IMR-90 (cell line): Measurements from ENCODE around the gene GCC1. TPM values are rescaled to one million over a fixed set of nuclear protein-coding genes. Genes with fewer than 3 reads are reported as not detected.

Experiments
- ATAC-seq: fragments of 200-7000 bp; cut with Tn5 transposase; 2 replicates; pipeline ENCODE4 v1.9.1; 2020; ENCODE audit warnings: low read depth, mild to moderate bottlenecking, moderate library complexity
- BruUV-seq: library from RNA; stranded (reverse); fragments of 400-500 nt; replicated peaks from 2 replicates; lab custom pipeline; 2021; lab: Mats Ljungman, UMichigan
- CTCF ChIA-PET: fragments of 300-600 bp; formaldehyde crosslinking; extraction: SDS; loops from one replicate; lab custom pipeline; 2021; ENCODE audit warnings: antibody characterized with exemption; lab: Yijun Ruan, JAX
- POLR2A ChIA-PET: fragments of 300-600 bp; sonication (Branson Sonifier 250); formaldehyde crosslinking; loops from one replicate; lab custom pipeline; 2022; ENCODE audit warnings: antibody characterized with exemption; ENCODE audit not compliant: unreplicated experiment; lab: Charles Lee
- DNase-seq: peaks from one replicate; pipeline ENCODE4 v3.0.0; 2013
- H2AFZ ChIP-seq: replicated peaks from 2 replicates; pipeline ENCODE3; 2013; ENCODE audit warnings: low read length, mild to moderate bottlenecking; ENCODE audit not compliant: poor library complexity
- H2AK5ac ChIP-seq: 2 replicates; pipeline ENCODE4 v1.6.1; 2013; ENCODE audit warnings: low read depth, low read length, inconsistent platforms
- H2AK9ac ChIP-seq: replicated peaks from 2 replicates; pipeline ENCODE3; 2013; ENCODE audit warnings: mild to moderate bottlenecking, low read depth, low read length, moderate library complexity; ENCODE audit not compliant: poor library complexity
- H2BK120ac ChIP-seq: 2 replicates; pipeline ENCODE4 v1.6.1; 2013; ENCODE audit warnings: low read depth, low read length, inconsistent platforms
- H2BK15ac ChIP-seq: 3 replicates; pipeline ENCODE4 v1.6.1; 2013; ENCODE audit warnings: low read depth, low read length, inconsistent platforms
- H2BK20ac ChIP-seq: 2 replicates; pipeline ENCODE4 v1.6.1; 2013; ENCODE audit warnings: low read depth, mild to moderate bottlenecking, inconsistent platforms, low read length, moderate library complexity
- H2BK5ac ChIP-seq: 2 replicates; pipeline ENCODE4 v1.6.1; 2013; ENCODE audit warnings: mild to moderate bottlenecking, low read depth, low read length, inconsistent platforms; ENCODE audit not compliant: poor library complexity, severe bottlenecking
- H3K14ac ChIP-seq: replicated peaks from 2 replicates; pipeline ENCODE4 v1.6.1; 2013; ENCODE audit warnings: low read depth, low read length, inconsistent platforms
- H3K18ac ChIP-seq: 2 replicates; pipeline ENCODE4 v1.6.1; 2013; ENCODE audit warnings: low read depth, low read length, control low read depth
- H3K23ac ChIP-seq: 2 replicates; pipeline ENCODE4 v1.6.1; 2013; ENCODE audit warnings: low read depth, low read length, inconsistent platforms
- H3K27ac ChIP-seq: 2 replicates; pipeline ENCODE4 v1.5.1; 2013; ENCODE audit warnings: mild to moderate bottlenecking, control low read depth, low read length; ENCODE audit not compliant: insufficient read depth
- H3K27me3 ChIP-seq: 2 replicates; pipeline ENCODE4 v1.6.1; 2013; ENCODE audit warnings: low read length; ENCODE audit not compliant: control insufficient read depth, insufficient read depth
- H3K36me3 ChIP-seq: 2 replicates; pipeline ENCODE4 v1.6.1; 2013; ENCODE audit warnings: low read length, mixed read lengths; ENCODE audit not compliant: control insufficient read depth, insufficient read depth
- H3K4ac ChIP-seq: 2 replicates; pipeline ENCODE4 v1.6.1; 2013; ENCODE audit warnings: low read depth, low read length, inconsistent platforms
- H3K4me1 ChIP-seq: 2 replicates; pipeline ENCODE4 v1.6.1; 2013; ENCODE audit warnings: low read length, mixed read lengths; ENCODE audit not compliant: control insufficient read depth, insufficient read depth
- H3K4me2 ChIP-seq: 2 replicates; pipeline ENCODE4 v1.6.1; 2013; ENCODE audit warnings: low read depth, mild to moderate bottlenecking, control low read depth, low read length, moderate library complexity
- H3K4me3 ChIP-seq: 2 replicates; pipeline ENCODE4 v1.5.1; 2013; ENCODE audit warnings: low read depth, mild to moderate bottlenecking, control low read depth, low read length, moderate library complexity; ENCODE audit not compliant: insufficient read depth
- H3K56ac ChIP-seq: 2 replicates; pipeline ENCODE4 v1.6.1; 2013; ENCODE audit warnings: low read length, inconsistent platforms; ENCODE audit not compliant: insufficient read depth; ENCODE audit errors: extremely low read depth
- H3K79me1 ChIP-seq, 2 experiments: 2 replicates each; pipeline ENCODE4 v1.6.1; 2013; ENCODE audit warnings: low read length in 2 of 2, inconsistent platforms in 1 of 2, low read depth in 1 of 2
- H3K9ac ChIP-seq: 2 replicates; pipeline ENCODE4 v1.6.1; 2013; ENCODE audit warnings: low read depth, low read length, control low read depth
- H3K9me1 ChIP-seq: 2 replicates; pipeline ENCODE4 v1.6.1; 2013; ENCODE audit warnings: low read length, inconsistent platforms; ENCODE audit not compliant: insufficient read depth
- H3K9me3 ChIP-seq: 2 replicates; pipeline ENCODE4 v1.6.1; 2013; ENCODE audit warnings: low read length; ENCODE audit not compliant: control insufficient read depth, insufficient read depth
- H4K20me1 ChIP-seq: 2 replicates; pipeline ENCODE4 v1.6.1; 2013; ENCODE audit warnings: low read length, inconsistent platforms; ENCODE audit not compliant: insufficient read depth
- H4K5ac ChIP-seq: 2 replicates; pipeline ENCODE4 v1.6.1; 2013; ENCODE audit warnings: mild to moderate bottlenecking, low read depth, low read length, control low read depth
- H4K8ac ChIP-seq, 2 experiments: 2 replicates each; pipeline ENCODE4 v1.6.1; 2013; ENCODE audit warnings: low read depth in 2 of 2, low read length in 2 of 2, control low read depth in 1 of 2, inconsistent platforms in 1 of 2
- H4K91ac ChIP-seq: 2 replicates; pipeline ENCODE4 v1.6.1; 2013; ENCODE audit warnings: low read depth, low read length, inconsistent platforms; ENCODE audit not compliant: insufficient read depth
- BHLHE40 ChIP-seq: fragments of 150-350 bp; IDR thresholded peaks from 2 replicates; pipeline ENCODE4 v1.6.1; 2016; ENCODE audit warnings: mild to moderate bottlenecking, low read depth, low read length
- CEBPB ChIP-seq: IDR thresholded peaks from 2 replicates; pipeline ENCODE4 v1.6.1; 2012; ENCODE audit warnings: low read depth, low read length, improper control_type of control experiment
- CTCF ChIP-seq: conservative IDR thresholded peaks from 2 replicates; pipeline ENCODE4 v1.5.1; 2012; ENCODE audit warnings: mild to moderate bottlenecking, low read depth, low read length, improper control_type of control experiment
- MAFK ChIP-seq: IDR thresholded peaks from 2 replicates; pipeline ENCODE4 v1.6.1; 2012; ENCODE audit warnings: low read depth, low read length, improper control_type of control experiment
- NFE2L2 ChIP-seq: fragments of 150-350 bp; IDR thresholded peaks from 2 replicates; pipeline ENCODE4 v1.6.1; 2016; ENCODE audit warnings: low read depth, mild to moderate bottlenecking, low read length
- RAD21 ChIP-seq: IDR thresholded peaks from 2 replicates; pipeline ENCODE4 v1.6.1; 2012; ENCODE audit warnings: low read length, improper control_type of control experiment
- RCOR1 ChIP-seq: IDR thresholded peaks from 2 replicates; pipeline ENCODE4 v1.6.1; 2012; ENCODE audit warnings: mild to moderate bottlenecking, low read length, improper control_type of control experiment; ENCODE audit not compliant: insufficient replicate concordance
- SMC3 ChIP-seq: fragments of 150-350 bp; IDR thresholded peaks from 2 replicates; pipeline ENCODE4 v1.6.1; 2016; ENCODE audit warnings: low read depth, mild to moderate bottlenecking, antibody characterized with exemption, low read length, moderate library complexity
- WGBS, 2 experiments: methylation state at CpG; one replicate each; pipeline versions ENCODE4 v1.1.5 to v1.1.7; 2013; ENCODE audit warnings: missing lambda C conversion rate in 2 of 2; ENCODE audit not compliant: insufficient read length in 1 of 2; ENCODE audit errors: extremely low coverage in 2 of 2; 5-methylcytosine and 5-hydroxymethylcytosine counted together
- dilution Hi-C: fragments of 300-500 bp; cut with HindIII; formaldehyde crosslinking; loops from one replicate; pipeline ENCODE4 v1.14.3; 2018; ENCODE audit warnings: low sequenced_read_pairs; ENCODE audit not compliant: unreplicated experiment
- in situ Hi-C: fragments of 300-500 bp; cut with MboI; formaldehyde crosslinking; loops from 3 replicates; pipeline ENCODE4 v1.14.3; 2019; ENCODE audit warnings: low sequenced_read_pairs, inconsistent platforms, mixed read lengths
- intact Hi-C: fragments of 100-400 bp; cut with micrococcal nuclease; formaldehyde crosslinking; loops from 2 replicates; pipeline ENCODE4 v1.10.0; 2022
- polyA plus RNA-seq, 3 experiments: library from polyadenylated mRNA; depleted of rRNA; stranded (reverse); fragments of >200 nt; gene quantifications; 2 replicates each; pipeline ENCODE4 v1.2.3, GENCODE V29; 2012; ENCODE audit warnings: low replicate concordance in 1 of 3
- total RNA-seq: library from RNA; depleted of rRNA; stranded (reverse); fragments of >200 nt; gene quantifications from 2 replicates; pipeline ENCODE4 v1.2.3, GENCODE V29; 2012

The GCC1 gene
- total and polyA plus RNA-seq, 2 of the 4 experiments (the other 2 are of a cell fraction), result 6.1 to 22.9 TPM

- dilution Hi-C loops, result no loop called here
Observed at GRCh38 chr7:127546313-127546712, 39.1 kb downstream of the GCC1 start.

More at GRCh38 chr7:127546313-127546712, 39.1 kb downstream of the GCC1 start:
- no peak for DNase-seq
- in situ Hi-C loops (no loop called here), intact Hi-C loops (no loop called here)
- CTCF ChIA-PET, result no interaction called here
- Histone ChIP-seq H3K9me1 (no peaks in the 10 kb centered on the region), H3K14ac (no peak overlapping the region), H3K9ac (no peak overlapping the region), H2AFZ (no peak overlapping the region), H3K56ac (no peak overlapping the region), H2BK20ac (no peak overlapping the region), H2BK5ac (no peak overlapping the region), H3K36me3 (no peaks in the 10 kb centered on the region), H3K23ac (no peak overlapping the region), H3K79me1 (no peaks in the 10 kb centered on the region), H2AK9ac (no peak overlapping the region), H3K4me2 (no peak overlapping the region), H3K18ac (no peak overlapping the region), H2BK120ac (no peak overlapping the region), H4K20me1 (no peaks in the 10 kb centered on the region), H4K8ac (no peak overlapping the region), H4K5ac (no peak overlapping the region), H3K9me3 (no peaks in the 10 kb centered on the region), H3K27me3 (no peaks in the 10 kb centered on the region; the same call in 1 of the 2 replicates), H2BK15ac (no peak overlapping the region), H3K27ac (no peak overlapping the region), H3K4ac (no peak overlapping the region), H4K91ac (no peak overlapping the region), H3K4me3 (no peak overlapping the region), H3K4me1 (no peaks in the 10 kb centered on the region), H2AK5ac (no peak overlapping the region)
- TF ChIP-seq RCOR1, result no peak
- TF ChIP-seq RAD21, result no peak
- TF ChIP-seq CTCF, result no peak
- TF ChIP-seq CEBPB, result no peak
- TF ChIP-seq NFE2L2, result no peak
- TF ChIP-seq MAFK, result no peak
- TF ChIP-seq BHLHE40, result no peak
- no peak for TF ChIP-seq SMC3
- no TSS peak for BruUV-seq
- ATAC-seq, result no peak
- WGBS, 2 experiments, result no CpG with 5 or more reads among the region's 1 CpG
- POLR2A ChIA-PET, result no interaction called here
